NK-92 (cell line): ENCODE data around the gene SWAP70.

Source experiments
- DNase-seq: peaks from one replicate; lab custom pipeline; 2025; ENCODE audit not compliant: unreplicated experiment; lab: John Stamatoyannopoulos, UW

SWAP70 gene

DNA sequence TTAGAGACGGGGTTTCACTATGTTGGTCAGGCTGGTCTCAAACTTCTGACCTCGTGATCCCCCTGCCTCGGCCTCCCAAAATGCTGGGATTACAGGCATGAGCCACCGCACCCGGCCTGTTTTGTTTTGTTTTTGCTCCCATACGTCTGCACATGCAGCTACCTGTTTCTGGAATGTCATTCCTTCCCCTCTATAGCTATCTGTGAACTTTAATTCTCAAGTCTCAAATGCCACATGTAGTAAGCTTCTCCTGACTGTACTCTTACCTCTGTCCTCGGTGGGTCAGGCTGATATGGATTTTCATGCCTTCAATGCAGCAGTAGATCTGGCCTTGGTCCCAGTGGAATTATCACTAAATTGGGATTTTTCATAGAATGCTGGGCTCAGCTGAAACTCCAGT is 12.4 kb upstream of the SWAP70 start:
- no peak for DNase-seq

DNA sequence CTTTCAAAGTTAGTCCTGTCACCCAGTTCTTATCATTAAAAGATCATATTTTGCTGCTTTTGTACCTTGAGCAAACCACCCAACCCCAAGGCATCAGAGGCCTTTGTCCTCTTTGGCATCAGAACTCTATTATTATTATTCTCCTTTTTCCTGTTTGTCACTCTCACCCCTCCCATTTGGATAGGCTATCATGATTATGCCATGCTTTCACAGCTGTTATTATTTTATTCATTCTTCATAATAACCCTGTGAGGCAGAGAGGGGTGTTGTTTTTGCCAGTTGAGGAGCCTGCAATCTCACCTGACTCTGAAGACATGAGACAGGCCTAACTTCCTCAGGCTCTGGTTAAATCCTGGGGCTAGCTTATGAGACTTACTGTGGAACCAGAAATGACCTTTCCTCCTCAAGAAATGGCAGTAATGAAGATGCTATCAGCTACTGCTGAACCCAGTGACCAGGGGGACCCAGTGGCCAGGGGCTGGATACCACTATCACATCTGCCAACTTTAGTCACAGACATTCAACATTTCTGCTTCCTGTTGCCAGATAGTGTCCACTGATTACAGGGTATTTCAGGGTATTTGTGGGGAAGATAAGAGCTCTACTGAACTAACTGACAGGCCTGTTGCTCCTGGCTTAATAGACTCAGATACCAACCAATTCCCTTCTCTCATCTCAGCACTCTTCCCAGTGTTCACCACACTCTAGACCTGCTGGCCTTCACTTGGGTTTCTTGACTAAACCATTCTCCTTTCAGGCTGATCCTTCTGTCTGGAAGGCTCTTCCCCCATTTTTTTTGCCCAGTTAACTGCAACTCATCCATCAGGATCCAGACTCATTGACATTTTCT is 11.8 kb upstream of the SWAP70 start:
- DNase-seq: no peak

DNA sequence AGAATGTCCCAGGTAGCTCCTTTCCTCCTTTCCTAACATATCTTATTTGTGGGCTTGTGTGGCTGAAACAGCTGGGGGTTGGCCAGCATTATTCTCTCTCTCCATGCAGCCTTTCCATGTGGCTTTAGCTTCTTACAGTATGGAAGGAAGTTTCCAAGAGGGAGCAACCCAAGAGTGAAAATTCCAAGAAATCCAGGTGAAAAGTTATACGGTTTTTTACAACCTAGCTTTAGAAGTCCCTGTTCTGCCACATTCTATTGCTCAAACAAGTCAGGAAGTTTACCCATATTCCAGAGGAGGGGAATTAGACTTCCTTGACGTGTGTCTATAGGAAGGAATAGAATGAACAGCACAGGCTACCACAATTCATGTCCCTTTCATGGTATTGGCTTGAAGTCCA is 10.0 kb upstream of the SWAP70 start:
- DNase-seq: no peak

DNA sequence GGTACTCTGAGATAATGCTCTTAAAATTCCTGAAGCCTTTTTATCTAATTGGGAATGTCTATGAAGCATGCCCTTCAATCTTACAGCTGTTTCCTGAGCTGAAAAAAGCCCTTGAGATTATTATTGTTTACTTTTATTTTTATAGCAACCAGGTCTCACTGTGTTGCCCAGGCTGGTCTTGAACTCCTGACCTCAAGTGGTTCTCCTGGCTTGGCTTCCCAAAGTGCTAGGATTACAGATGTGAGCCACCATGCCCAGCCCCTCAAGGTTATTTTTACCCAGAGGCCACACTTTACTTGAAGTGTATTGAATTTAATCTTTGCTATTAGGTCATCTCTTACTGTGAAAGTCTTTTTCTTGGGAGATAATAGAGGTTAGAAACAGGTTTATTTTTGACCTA is 7.0 kb upstream of the SWAP70 start:
- no peak for DNase-seq

DNA sequence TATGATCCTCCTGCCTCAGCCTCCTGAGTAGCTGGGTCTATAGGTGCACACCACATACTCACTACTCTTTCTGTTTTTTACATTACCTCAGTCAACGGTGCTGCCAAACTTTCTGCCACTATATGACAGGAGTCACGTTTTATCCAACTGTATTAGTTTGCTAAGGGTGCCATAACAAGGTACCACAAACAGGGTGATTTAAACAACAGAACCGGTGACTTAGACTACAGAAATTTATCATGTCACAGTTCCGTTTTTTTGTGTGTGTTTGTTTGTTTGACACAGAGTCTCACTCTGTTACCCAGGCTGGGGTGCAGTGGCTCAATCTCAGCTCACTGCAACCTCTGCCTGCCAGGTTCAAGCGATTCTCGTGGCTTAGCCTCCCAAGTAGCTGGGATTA is 6.3 kb upstream of the SWAP70 start:
- DNase-seq: no peak

DNA sequence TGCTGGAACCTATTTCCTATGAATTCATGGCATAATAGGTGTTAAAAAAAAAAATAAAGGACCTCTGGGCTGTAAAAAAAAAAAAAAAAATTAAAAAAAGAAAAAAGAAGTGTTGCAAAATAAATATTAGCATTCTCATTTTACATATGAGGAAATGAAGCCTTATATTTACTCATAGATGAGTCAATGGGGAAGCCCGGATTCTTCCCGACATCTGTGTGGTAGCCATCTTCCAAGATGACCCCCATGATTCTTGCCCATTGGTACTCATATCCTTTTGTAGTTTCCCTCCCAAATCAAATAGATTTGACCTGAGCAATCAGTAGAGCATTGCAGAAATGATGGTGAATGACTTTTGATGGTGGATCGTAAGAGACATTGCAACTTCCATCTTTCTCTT is 3.0 kb upstream of the SWAP70 start:
- DNase-seq: no peak

DNA sequence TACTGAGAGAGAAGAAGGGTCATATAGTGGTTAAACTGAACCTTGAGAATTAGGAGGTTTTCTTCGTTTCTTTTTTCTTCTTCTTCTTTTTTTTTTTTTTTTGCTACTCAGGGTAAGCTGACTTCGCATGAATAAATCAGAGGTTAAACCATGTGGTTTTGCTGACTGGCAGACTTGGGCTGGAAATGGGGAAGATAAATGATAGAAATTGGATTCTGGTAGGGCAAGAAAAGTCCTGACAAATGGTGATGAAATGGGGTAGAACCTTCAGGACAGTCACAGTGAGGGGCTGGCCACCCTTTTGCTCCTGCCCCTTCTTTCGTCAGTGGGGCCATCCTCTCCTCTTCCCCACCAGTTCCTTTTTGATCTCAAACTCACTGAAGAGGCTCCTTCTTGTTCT is 1.6 kb upstream of the SWAP70 start:
- no peak for DNase-seq

DNA sequence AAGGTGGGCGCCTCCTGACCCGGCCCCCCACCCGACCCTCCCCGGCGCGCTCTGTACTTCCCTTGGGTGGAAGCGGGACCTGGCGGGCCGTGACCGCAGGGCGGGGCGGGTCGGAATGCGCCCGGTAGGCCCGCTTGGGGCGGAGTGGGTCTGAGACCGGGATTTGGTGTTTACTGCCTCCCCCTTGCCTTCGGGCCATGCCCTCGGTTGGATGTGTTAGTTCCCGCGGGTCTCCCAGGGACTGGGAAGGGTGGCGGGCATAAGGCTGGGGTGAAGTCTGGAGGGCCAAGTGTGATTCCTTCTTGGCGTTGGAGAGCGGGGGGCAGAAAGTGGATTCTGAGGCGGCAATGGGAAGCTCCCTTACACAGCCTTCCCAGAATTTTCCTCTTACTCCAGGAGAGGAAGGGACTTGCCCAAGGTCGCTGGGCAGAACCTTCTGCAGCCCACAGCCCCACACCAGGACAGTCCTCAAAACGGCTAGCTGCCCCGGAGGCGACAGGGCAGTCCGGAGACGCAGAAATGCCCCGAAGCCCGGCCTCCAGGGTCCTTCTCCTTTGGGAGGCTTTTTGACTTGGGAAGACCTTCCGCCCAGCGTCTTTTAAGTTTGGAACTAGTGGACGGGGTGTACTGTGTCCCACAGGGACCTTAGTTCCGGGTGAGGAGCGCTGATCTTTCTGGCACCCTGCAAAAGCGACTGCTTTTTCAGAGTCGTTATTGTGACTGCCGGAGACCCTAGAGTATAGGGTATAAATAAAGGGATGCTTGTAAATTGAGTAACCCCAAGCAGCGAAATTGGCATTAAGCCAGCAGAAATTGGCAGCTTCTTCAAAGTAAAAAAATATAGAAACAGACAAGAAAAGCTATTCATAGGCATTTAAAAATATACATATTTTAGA is 647 bp downstream of the SWAP70 start:
- no peak for DNase-seq

DNA sequence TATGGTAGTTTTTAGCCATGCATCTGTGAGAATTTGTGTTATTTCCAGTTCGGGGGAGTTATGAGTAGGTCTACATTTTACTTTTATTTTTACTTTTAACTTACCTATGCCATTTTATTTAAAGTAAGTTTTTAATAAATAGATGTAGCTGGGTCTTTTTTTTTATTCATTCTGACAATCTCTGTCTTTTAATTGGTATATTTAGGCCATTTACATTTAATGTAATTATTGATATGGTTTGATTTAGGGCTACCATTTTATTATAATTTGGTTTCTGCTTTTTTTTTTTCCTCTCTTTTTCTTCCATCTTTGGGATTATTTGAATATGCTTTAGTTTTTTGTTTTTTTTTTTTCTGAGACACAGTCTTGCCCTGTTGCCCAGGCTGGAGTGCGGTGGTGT is 1.9 kb downstream of the SWAP70 start:
- no peak for DNase-seq

DNA sequence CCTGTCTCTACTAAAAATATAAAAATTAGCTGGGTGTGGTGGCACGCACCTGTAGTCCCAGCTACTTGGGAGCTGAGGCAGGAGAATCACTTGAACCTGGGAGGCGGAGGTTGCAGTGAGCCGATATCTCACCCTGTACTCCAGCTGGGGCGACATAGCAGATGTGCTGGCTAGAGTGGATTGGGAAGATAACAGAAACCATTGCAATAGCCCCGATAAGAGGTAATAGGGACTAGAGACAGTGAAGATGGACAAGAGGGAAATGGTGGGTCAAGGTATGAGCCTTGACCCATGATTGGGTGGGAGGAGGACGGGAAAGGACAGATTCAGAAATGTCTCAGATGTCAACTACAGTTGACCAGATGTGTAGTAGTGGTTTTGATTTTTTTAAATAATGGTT is 6.1 kb downstream of the SWAP70 start:
- no peak for DNase-seq

DNA sequence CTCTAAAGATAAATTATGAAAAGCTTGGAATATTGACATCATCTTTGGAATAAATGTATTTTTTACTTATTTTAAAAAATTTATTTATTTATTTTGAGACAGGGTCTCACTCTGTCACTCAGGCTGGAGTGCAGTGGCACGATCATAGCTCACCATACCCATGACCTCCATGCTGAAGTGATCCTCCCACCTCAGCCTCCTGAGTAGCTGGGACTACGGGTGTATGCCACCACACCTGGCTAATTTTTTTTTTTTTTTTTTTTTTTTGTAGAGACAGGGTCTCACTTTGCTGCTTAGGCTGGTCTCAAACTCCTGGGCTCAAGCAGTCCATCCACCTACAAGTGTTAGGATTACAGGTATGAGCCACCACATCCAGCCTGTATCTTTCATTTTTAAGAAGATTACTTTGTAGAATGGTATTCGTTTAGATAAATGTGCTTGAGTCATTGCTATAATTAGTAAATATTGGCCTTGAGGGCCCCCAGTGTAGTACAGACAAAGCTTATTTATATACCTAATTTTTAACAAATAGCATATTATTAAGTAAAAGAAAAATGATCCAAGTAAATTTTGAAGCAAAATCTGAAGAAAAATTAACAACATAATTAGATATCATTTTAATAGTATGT is 8.5 kb downstream of the SWAP70 start:
- no peak for DNase-seq

DNA sequence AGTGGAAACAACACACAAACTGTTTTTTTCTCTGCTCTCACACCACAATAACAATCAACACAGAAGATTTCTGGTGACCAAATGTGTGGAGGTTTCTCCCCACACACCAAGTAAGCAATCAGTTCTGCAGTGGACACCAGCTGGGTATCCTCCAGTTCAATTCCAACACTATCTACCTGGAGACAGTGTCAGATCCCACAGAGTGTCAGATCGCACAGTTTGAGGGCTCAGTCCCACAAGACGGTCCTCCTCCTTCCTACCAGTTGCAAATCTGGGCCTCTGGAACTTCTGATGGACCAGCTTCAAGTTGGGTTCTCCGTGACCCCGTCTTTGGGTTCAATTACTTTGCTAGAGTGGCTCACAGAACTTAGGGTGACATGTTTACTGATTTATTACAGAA is 9.0 kb downstream of the SWAP70 start:
- DNase-seq: no peak

DNA sequence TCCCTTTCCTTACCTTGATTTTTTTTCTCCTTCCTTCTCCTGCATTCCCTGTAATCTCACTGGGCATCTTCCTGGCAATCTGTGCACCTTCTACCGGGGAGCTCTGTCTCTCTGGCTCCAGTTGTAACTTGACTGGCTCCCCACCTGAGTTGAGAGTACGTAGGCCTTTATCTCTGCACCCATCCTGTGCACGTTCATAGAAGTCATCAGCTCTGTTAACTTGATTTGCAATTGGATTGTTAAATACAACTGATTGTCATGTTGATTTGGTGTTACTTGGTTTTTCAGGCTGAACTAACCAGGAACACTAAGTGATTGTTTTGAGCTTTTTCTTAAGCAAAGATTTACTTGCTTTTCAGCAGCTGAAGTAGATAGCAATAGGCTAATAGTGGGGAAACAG is 11.8 kb downstream of the SWAP70 start:
- DNase-seq: no peak

DNA sequence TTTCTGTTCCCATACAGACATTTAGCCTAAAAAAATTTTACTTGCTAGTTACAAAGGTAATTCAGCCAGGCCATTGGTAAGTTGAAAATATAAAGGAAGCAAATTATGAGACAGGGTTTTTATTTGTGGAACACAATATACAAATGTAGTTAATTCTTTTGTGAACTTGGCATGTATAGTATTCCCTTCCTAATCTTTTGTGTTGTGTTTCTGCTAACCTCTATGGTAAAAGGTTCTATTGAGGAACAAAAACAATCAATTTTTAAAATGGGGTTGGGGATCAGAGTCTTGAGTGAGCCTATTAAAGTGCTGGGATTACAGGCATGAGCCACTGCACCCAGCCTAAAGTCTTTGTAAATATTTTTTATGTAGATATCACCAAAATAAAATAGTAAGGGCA is 14.1 kb downstream of the SWAP70 start:
- DNase-seq: no peak

DNA sequence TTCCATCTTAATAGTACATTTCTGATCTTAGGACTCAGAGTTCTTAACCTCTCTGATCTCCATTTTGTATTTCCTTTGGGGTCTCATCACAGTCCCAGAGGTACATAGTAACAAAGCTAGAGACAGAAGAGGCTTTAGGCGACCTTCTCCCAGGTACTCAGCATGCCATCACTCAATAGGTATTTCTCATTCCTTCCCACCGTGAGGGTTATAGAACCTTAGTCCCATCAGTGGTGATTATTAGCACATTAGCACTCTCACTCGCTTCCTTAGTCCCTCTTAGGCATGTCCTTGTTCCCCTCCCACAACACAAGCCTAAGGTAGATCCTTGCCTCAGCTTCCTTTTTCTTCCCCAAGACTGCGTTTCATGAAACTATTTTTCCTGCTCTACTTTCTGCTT is 14.7 kb downstream of the SWAP70 start:
- no peak for DNase-seq

DNA sequence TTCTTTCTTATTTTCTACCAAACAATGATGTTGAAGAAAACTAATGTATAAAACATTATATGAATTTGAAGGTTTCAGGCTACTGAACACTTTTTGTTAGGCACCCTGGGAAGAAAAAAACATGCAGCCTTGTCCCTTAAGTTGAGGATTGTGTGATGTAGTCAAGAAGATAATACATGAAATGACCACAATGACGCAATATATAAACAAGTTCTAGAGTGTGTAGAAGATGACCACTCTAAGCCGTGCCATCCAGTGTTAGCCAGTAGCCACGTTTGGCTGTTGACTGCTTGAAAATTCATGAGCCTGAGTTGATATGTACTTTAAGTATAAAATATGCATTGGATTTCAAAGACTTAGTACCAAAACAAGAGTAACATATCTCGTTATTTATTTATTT is 16.2 kb downstream of the SWAP70 start:
- DNase-seq: no peak

DNA sequence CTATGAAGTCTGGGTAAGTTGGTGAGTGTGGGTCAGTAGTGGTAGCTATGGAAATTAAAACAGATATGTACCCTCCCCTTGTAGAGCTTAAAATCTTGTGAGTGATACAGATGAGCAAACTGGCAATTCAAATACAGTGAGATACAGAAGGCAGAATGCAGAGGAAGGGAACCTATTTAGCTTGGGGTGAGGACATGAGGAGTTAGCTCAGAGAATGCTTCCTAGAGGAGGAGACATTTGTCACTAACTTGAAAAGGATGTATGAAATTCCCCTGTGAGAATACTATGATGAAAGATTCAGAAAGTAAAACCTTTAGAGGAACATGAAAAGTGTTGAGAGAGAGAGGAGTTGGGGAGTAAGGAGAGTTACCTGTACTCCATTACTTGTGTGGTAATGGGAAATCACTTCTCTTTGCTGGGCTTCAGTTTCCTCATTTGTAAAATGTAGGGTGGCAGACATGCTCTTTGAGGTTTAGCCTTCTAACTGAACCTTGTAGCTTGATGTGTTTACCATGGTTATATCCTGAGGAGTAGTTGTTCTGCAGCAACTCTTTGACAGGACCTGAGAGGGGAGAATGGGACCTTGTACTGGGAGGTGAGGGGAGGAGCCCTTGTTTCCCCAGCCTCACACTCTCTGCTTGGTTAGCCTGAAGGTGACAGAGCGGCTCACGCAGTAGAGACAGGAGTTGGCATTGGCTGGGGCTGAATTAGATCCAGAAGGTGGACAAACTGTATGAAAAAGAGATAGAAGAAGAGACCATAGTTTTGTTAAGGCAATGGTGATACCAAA is 17.9 kb downstream of the SWAP70 start:
- DNase-seq: no peak

DNA sequence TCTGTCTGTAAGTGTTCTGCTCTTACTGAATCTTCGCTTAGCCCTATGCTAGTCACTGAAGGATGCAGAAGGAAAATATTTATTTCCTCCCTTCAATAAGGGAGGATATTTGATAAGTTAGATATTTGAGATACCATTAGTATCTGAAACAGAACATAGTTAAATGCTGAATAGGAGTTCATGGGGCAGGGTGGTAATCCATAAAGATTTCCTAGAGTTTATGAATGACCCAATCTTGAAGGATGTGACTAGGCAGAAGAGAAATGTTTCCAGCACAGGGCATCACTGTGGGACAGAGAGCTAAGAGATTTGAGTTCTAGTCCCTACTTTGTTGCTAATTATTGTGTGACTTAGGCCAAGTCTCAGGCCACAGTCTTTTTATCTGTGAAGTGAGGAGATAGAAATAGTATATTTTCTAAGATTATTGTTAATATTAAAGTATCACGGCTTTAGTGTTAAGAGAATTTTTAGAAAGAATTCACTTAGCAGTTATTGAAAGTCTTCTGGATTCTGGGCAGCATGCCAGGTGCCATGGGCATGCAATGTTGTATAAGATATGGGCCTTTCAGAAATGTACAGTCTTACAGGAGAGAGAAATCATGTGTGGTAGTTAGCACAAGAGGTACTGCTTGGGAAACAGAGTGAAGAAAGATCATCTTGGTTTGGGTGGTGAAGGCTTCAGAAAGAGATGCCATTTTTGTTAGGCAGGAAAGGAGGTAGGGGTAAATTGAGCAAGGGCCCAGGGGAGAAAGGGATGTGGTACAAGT is 24.0 kb downstream of the SWAP70 start:
- no peak for DNase-seq

DNA sequence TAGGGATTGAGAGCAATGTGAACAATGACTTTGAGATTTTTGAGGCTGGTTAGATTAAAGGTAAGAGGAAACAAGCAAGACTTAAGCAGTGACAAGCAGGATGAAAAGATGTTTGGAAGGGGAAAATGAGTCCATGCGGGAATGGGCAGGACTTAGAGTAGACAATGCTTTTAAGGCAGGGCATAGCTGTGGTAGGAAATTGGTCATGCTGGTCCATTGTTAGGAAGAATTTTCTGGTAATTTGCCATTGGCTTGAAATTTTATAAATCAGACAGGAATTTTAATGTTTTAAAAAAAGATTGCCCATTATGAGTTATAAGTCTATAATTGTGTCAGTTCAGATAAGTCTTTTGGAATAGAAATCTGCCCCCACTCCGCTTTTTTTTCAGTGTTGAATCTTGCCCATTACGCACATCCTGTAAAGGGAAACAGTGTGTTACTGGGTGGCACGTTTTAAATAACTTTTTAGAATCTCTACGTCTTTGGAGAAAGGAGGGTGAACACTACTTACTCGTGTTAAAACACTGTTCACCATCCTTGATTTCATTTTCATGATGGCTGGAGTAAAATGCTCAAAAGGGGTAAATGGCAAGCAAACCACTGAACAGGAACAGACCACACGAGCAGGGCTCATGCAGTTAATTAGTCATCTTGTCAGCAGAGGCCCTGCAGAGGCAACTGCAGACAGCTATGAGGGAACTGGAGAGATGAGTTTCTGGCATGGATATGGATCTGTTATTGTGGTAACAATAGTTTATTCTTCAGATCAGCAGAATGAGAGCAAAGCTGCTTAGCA is 25.0 kb downstream of the SWAP70 start:
- no peak for DNase-seq

DNA sequence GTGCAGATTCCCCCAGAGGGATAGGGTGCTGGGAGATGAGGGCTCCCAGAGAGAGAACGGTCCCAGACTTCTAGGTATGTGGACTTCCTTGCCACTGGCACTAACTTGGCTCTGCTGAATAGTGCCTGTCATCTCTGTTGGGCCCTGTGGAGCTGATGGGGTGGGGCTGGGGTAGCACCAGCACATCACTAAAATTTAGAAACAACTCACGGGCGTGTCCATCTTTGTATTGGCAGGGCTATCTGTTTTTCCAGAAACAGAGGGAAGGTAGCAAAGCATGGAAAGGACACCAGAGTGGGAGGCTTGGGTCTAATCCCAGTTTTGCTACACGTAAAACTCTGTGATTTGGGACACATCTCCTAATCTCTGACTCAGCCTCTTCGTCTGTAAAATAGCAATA is 25.8 kb downstream of the SWAP70 start:
- no peak for DNase-seq
